Muscle layer of duodenum (tissue), 2 donors: Measurements from ENCODE around the gene HACL1.
A peak's percentile ranks its signal among the peaks of the same experiment; 100 is the strongest.

Source experiments
- H3K27ac ChIP-seq: one replicate; pipeline ENCODE4 v1.7.0; 2013; ENCODE audit warnings: mild to moderate bottlenecking, low read length
- H3K27me3 ChIP-seq: one replicate; pipeline ENCODE4 v1.7.0; 2013; ENCODE audit warnings: low read depth, mild to moderate bottlenecking, control low read depth, low read length
- H3K36me3 ChIP-seq, 2 donors: one replicate each; pipeline ENCODE4 v1.7.0; 2013; ENCODE audit warnings: low read length in 2 of 2, control low read depth in 1 of 2, mild to moderate bottlenecking in 1 of 2; ENCODE audit not compliant: insufficient read depth in 2 of 2, control insufficient read depth in 1 of 2
- H3K4me1 ChIP-seq, 2 donors: one replicate each; pipeline ENCODE4 v1.7.0; 2013; ENCODE audit warnings: low read length in 2 of 2, mild to moderate bottlenecking in 2 of 2, control low read depth in 1 of 2, moderate library complexity in 1 of 2; ENCODE audit not compliant: insufficient read depth in 2 of 2, control insufficient read depth in 1 of 2
- H3K4me3 ChIP-seq, 2 donors: one replicate each; pipeline ENCODE4 v1.7.0; 2013; ENCODE audit warnings: low read length in 2 of 2, low read depth in 1 of 2, mild to moderate bottlenecking in 1 of 2
- H3K9me3 ChIP-seq, 2 donors: one replicate each; pipeline ENCODE4 v1.7.0; 2013; ENCODE audit warnings: low read length in 2 of 2, control low read depth in 1 of 2, mild to moderate bottlenecking in 1 of 2; ENCODE audit not compliant: control insufficient read depth in 1 of 2
- donor health status: healthy.

Gene HACL1

DNA sequence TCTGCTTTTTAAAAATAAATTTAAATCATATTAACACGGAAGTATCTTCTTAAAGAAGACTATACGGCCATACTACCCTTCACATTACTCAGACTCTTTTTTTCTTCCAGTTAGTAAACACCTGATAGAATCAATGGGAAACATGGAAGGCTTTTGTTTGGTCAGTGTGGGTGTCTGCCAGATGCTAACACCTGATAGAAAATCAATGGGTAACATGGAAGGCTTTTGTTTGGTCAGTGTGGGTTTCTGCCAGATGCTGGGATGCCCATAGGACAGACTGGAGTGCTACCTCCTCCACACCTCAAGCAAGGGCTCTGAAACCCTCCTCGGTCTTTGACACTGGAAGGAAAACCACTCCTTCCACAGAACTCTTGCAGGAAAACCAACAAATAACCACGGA, 29.2 kb downstream of the HACL1 start:
- Histone ChIP-seq H3K27ac (no peak overlapping the region), H3K36me3 (peaks cover 40 to 45% of the 10 kb centered on the region in 2 donors), H3K4me3 (no peak overlapping the region), H3K9me3 (no peaks in the 10 kb centered on the region), H3K27me3 (no peaks in the 10 kb centered on the region), H3K4me1 (no peaks in the 10 kb centered on the region)

DNA sequence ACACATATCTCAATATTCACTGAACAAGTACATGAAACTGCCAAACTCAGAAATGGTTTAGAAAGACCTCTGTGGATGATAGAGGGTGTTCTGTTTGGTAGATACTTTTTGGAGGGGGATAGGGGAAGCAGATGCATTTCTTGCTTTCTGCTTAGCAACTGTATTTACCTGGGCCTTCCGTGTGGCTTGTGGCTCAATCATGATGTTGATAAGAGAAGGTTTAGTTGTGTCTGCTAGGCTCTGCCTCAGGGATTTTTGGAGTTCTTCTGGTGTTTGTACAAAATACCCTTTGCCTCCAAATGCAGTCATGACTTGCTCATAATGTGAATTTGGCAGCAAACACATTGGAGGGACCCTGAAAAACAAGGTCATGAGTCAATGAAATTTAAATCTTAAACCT, 38.2 kb downstream of the HACL1 start:
- Histone ChIP-seq H3K27ac (no peak overlapping the region), H3K36me3 (peaks cover 44 to 78% of the 10 kb centered on the region in 2 donors), H3K9me3 (no peaks in the 10 kb centered on the region)

DNA sequence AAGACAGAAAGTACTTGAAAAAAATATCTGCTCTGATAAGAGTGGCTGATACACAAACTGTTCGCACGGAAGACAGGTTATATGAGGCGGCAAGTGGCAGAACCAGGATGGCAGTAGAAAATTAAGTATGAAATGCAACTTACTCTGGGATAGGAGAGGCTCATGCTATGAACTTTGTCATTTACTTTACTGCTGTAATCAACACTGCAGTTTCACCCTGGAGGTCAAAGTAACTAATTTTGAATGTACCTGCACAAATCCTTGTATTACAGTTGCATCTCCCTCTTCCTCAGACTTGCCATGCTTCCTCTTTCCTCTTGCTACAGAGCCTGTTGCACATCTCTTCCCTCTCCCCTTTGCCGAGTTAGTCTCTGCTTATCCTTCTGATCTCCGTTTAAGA, 38.8 kb downstream of the HACL1 start:
- H3K27me3 ChIP-seq, result no peaks in the 10 kb centered on the region
- no peaks in the 10 kb centered on the region for H3K4me1 ChIP-seq
- H3K4me3 ChIP-seq, result no peak overlapping the region
- H3K27ac ChIP-seq, result no peak overlapping the region
- no peaks in the 10 kb centered on the region for H3K9me3 ChIP-seq
- H3K36me3 ChIP-seq, result peaks cover 38 to 71% of the 10 kb centered on the region in 2 donors

More for the DNA sequence above, 38.2 kb downstream of the HACL1 start:
- H3K27me3 ChIP-seq, result no peaks in the 10 kb centered on the region
- no peaks in the 10 kb centered on the region for H3K4me1 ChIP-seq
- H3K4me3 ChIP-seq, result no peak overlapping the region

DNA sequence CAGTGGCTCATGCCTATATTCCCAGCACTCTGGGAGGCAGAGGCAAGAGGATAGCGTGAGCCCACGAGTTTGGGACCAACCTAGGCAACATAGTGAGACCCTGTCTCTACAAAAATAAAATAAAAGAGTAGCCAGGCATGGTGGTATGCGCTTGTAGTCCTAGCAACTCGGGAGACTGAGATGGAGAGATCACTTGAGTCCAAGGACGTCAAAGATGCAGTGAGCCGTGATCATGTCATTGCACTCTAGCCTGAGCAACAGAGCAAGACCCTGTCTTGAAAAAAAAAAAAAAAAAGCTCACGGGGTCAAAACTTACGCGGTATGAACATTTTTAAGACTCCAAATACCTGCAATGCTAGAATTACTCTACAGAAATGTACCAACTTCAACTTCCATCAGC, 42.8 kb downstream of the HACL1 start:
- Histone ChIP-seq H3K27ac (no peak overlapping the region), H3K4me3 (no peak overlapping the region), H3K4me1 (no peaks in the 10 kb centered on the region), H3K27me3 (no peaks in the 10 kb centered on the region), H3K36me3 (peaks cover 20 to 37% of the 10 kb centered on the region in 2 donors), H3K9me3 (no peaks in the 10 kb centered on the region)

DNA sequence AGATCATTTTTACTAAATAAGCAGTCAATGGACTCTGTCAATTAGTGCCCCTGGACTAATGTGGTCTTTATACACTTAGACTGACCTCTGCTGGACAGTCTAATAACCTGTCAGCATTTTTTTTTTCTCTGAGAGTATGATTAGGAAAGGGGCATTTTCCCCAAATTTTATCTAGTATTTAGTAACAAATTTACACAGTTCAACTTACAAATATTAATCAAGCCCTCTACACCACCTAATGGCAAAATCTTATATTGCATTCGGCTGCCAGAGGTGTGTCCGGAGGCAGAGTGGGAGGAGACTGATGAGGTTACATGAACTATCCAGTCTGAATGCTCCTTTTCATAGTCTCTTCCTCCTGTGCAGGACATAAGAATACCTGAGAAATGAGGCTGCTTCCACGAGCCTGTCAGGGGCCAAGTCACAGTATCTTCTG, 43.8 kb downstream of the HACL1 start:
- no peak overlapping the region for H3K27ac ChIP-seq
- H3K27me3 ChIP-seq, result no peaks in the 10 kb centered on the region
- no peak overlapping the region for H3K4me3 ChIP-seq
- no peaks in the 10 kb centered on the region for H3K9me3 ChIP-seq
- H3K4me1 ChIP-seq, result no peaks in the 10 kb centered on the region
- peaks cover 12 to 32% of the 10 kb centered on the region in 2 donors for H3K36me3 ChIP-seq

DNA sequence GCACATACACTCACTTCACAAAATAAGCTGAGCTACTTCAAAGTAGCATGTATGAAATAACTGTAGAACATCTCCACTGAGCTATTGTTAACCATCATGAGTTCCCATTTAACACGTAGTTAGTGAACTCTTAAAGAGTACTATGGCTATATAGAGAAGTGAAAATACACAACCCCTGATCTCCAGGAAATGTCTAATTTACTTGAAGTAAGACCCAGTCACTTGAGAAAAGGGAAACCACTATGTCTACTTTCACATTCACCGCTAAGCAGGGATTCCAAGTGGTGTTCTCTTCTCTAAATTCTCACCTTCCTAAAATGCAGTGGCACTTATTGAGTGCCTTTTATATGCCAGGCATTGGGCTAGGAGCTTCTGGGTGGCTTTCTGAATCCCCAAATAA, 44.9 kb downstream of the HACL1 start:
- Histone ChIP-seq H3K27me3 (no peaks in the 10 kb centered on the region), H3K4me3 (no peak overlapping the region), H3K4me1 (no peaks in the 10 kb centered on the region), H3K9me3 (no peaks in the 10 kb centered on the region), H3K27ac (peak overlapping the region; percentile 27), H3K36me3 (peaks cover 10 to 34% of the 10 kb centered on the region in 2 donors)

DNA sequence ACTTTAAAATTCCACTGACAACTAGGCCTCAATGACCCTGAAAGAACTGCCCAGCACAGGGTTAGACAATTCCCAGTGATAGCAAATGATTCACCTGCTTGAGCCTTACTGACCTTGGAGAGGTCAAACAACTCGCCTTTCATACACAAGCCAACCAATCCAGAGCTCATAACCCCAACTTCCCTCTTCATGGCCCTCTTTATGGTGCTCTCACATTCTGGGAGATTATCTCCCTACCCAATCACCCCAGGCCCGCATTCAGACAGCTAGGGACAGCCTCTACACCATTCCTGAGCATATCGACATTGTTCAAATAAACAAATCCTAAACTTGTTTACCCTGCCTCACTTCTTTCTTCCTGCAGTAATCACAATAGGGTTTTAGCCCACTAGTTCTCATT, 47.6 kb downstream of the HACL1 start:
- Histone ChIP-seq H3K4me1 (no peaks in the 10 kb centered on the region), H3K27ac (no peak overlapping the region), H3K36me3 (peaks cover 0 to 21% of the 10 kb centered on the region in 2 donors)

DNA sequence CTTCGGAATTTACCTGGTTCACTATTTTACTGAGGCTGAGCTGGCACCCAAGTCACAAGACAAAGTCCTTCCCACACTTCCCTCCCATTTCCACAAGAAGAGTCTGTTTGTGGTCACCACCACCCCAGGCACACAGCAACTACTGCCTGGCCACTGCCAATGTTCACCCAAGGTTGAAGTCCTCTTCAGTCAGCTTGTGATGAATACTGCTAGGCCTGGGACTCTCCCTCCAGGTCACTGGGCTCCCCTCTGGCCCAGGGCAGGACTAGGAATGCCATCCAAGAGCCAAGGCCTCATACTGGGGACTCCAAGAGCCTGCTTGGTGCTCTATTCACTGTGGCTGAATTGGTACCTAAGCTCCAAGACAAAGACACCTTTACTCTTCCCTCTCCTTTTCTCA, 49.5 kb downstream of the HACL1 start:
- Histone ChIP-seq H3K36me3 (peaks cover 0 to 17% of the 10 kb centered on the region in 2 donors), H3K4me3 (no peak overlapping the region), H3K4me1 (no peaks in the 10 kb centered on the region), H3K9me3 (no peaks in the 10 kb centered on the region), H3K27me3 (no peaks in the 10 kb centered on the region), H3K27ac (no peak overlapping the region)

More for the DNA sequence above, 47.6 kb downstream of the HACL1 start:
- Histone ChIP-seq H3K9me3 (no peaks in the 10 kb centered on the region), H3K4me3 (no peak overlapping the region), H3K27me3 (no peaks in the 10 kb centered on the region)

DNA sequence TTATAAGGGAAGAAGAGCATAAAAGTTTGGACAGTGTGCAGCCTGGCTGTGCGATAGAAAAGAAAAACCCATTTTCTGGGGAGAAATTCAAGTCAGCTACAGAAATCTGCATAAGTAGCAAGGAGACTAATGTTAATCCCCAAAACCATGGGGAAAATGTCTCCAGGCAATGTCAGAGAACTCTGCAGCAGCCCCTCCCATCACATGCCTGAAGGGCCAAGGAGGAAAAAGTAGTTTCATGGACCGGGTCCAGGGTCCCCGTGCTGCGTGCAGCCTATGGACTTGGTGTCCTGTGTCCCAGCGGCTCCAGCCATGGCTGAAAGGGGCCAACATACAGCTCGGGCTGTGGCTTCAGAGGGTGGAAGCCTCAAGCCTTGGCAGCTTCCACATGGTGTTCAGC, 51.5 kb downstream of the HACL1 start:
- no peak overlapping the region for H3K27ac ChIP-seq
- H3K4me3 ChIP-seq, result no peak overlapping the region
- H3K36me3 ChIP-seq, result peaks cover 0 to 17% of the 10 kb centered on the region in 2 donors
- no peaks in the 10 kb centered on the region for H3K27me3 ChIP-seq
- H3K9me3 ChIP-seq, result no peaks in the 10 kb centered on the region
- H3K4me1 ChIP-seq, result no peaks in the 10 kb centered on the region

DNA sequence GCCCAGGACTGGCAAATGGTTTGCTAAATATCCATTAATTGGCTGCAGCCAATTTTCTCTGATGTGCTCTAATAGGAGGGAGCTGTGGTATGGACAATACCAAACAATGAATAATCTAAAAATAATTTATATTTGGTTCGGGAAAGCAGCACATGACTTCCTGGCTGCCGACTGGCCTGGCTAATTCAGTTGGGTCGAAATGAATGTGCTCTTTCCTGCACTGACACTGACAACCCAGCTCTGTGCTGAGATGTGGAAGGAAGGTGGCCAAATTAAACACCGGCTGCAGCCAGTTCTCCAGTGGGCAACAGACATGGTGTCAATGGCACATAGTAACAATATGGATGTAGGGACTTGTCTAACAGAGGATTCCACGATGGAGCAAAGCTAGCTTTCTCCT, 58.8 kb downstream of the HACL1 start:
- no peaks in the 10 kb centered on the region for H3K4me1 ChIP-seq
- H3K27ac ChIP-seq, result no peak overlapping the region

DNA sequence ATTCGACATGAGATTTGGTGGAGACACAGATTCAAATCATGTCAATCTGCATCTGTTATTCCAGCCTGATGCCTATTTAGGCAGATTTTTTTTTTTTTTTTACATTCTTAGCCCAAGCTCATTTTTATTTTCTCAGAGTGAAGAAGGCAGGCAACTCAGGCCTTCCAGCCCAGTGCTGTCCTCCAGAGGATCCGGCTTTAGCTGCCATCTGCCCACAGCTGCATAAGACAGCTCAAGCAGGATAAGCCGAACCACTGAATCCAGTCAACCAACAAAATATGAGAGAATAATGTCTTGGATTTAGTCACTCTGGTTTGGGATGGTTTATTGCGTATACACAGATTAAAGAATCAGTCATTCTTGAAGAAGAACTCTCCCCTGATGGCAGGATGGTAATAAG, 60.0 kb downstream of the HACL1 start:
- Histone ChIP-seq H3K27me3 (no peaks in the 10 kb centered on the region), H3K9me3 (no peaks in the 10 kb centered on the region), H3K4me1 (no peaks in the 10 kb centered on the region), H3K27ac (no peak overlapping the region), H3K4me3 (no peak overlapping the region), H3K36me3 (no peaks in the 10 kb centered on the region)

More for the DNA sequence above, 58.8 kb downstream of the HACL1 start:
- no peaks in the 10 kb centered on the region for H3K27me3 ChIP-seq
- no peaks in the 10 kb centered on the region for H3K9me3 ChIP-seq
- no peaks in the 10 kb centered on the region for H3K36me3 ChIP-seq
- no peak overlapping the region for H3K4me3 ChIP-seq

DNA sequence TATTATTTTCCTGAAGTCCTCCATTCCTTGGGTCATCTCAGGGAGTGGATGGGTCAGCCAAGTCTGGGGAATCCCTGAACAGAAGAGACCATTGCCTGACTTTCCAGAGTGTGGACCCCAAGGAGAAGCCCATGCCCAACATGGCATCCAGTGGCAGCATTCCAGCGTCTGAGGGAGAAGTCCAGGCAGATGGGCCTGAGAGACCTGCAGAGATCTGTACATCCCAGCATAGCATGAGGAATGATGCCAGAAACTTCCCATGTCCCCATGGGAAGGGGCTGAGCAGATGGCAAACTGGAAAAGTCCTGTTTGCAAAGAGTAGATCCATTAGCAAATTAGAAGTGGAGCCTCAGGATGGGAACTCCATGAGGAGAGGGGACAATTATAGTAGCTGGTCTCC, 62.3 kb downstream of the HACL1 start:
- no peaks in the 10 kb centered on the region for H3K4me1 ChIP-seq
- H3K27ac ChIP-seq, result no peak overlapping the region
- H3K36me3 ChIP-seq, result peaks cover 0 to 3% of the 10 kb centered on the region in 2 donors
- H3K9me3 ChIP-seq, result no peaks in the 10 kb centered on the region
- no peaks in the 10 kb centered on the region for H3K27me3 ChIP-seq
- no peak overlapping the region for H3K4me3 ChIP-seq
